K562 (cell line): Measurements from ENCODE around the gene NT5C3B. TPM values are rescaled to one million over a fixed set of nuclear protein-coding genes. Genes with fewer than 3 reads are reported as not detected.

Source experiments
- ATAC-seq: fragments of 200-7000 bp; cut with Tn5 transposase; 3 replicates; pipeline ENCODE4 v1.9.1; 2020; ENCODE audit warnings: moderate library complexity
- BruUV-seq: library from RNA; stranded (reverse); fragments of 400-500 nt; replicated peaks from 2 replicates; lab custom pipeline; 2021; lab: Mats Ljungman, UMichigan
- CTCF ChIA-PET: fragments of 300-600 bp; formaldehyde crosslinking; extraction: SDS; loops from one replicate; lab custom pipeline; 2021; ENCODE audit warnings: low intra/inter-chr PET ratio; lab: Yijun Ruan, JAX
- POLR2A ChIA-PET: fragments of 300-600, 350-650 bp; sonication (Branson Sonifier 250); formaldehyde crosslinking; extraction: SDS; loops from one replicate; lab custom pipeline; 2021; ENCODE audit warnings: antibody characterized with exemption, inconsistent platforms; lab: Yijun Ruan, JAX
- DNase-seq, 4 experiments: peaks; one replicate each; pipeline versions ENCODE4 v3.0.0 to v3.0.0-alpha.2; 2011 to 2018; ENCODE audit warnings: low spot score in 3 of 4, mixed read lengths in 3 of 4; ENCODE audit errors: extremely low read depth in 1 of 4
- FAIRE-seq: peaks from 2 replicates; lab custom pipeline; 2011; peaks lifted over from hg19 to GRCh38; lab: Jason Lieb, UNC
- H2AFZ ChIP-seq: 2 replicates; pipeline ENCODE4 v1.6.0; 2011; ENCODE audit warnings: low read depth, low read length, control low read depth, inconsistent platforms
- H3K27ac ChIP-seq: fragments of 200-600 bp; 3 replicates; pipeline ENCODE4 v1.8.0; 2011; ENCODE audit warnings: low read depth, mild to moderate bottlenecking, control low read depth, inconsistent platforms, low read length, moderate library complexity, mixed read lengths; ENCODE audit errors: extremely low read depth
- H3K27me3 ChIP-seq, 2 experiments: fragments of 300-600 bp in 1 of 2; 2 replicates in 1 of 2; 3 replicates in 1 of 2; pipeline versions ENCODE4 v1.6.0 to v1.8.0; 2011; ENCODE audit warnings: inconsistent platforms in 2 of 2, low read length in 2 of 2, mild to moderate bottlenecking in 1 of 2, mixed read lengths in 1 of 2, moderate library complexity in 1 of 2; ENCODE audit not compliant: control insufficient read depth in 2 of 2, insufficient read depth in 2 of 2
- H3K36me3 ChIP-seq: fragments of 300-600 bp; 3 replicates; pipeline ENCODE4 v1.8.0; 2011; ENCODE audit warnings: mild to moderate bottlenecking, low read length, inconsistent platforms; ENCODE audit not compliant: control insufficient read depth, insufficient read depth
- H3K4me1 ChIP-seq, 2 experiments: fragments of 200-600 bp in 1 of 2; replicated peaks in 1 of 2; 2 replicates in 1 of 2; 3 replicates in 1 of 2; pipeline versions ENCODE4 v1.5.1 to v1.8.0; 2011; ENCODE audit warnings: inconsistent platforms in 2 of 2, low read length in 2 of 2, mild to moderate bottlenecking in 1 of 2, mixed read lengths in 1 of 2, moderate library complexity in 1 of 2; ENCODE audit not compliant: control insufficient read depth in 2 of 2, insufficient read depth in 2 of 2
- H3K4me2 ChIP-seq: 2 replicates; pipeline ENCODE4 v1.6.1; 2011; ENCODE audit warnings: low read length, control low read depth, inconsistent platforms, mixed read lengths; ENCODE audit not compliant: insufficient read depth
- H3K4me3 ChIP-seq: fragments of 200-600 bp; sonication (generic), shearing (Covaris generic); 2 replicates; pipeline ENCODE4 v1.5.1; 2016; ENCODE audit warnings: control low read depth, inconsistent platforms
- H3K79me2 ChIP-seq: fragments of 200-600 bp; 3 replicates; pipeline ENCODE4 v1.8.0; 2011; ENCODE audit warnings: low read length, inconsistent platforms; ENCODE audit not compliant: control insufficient read depth, insufficient read depth
- H3K9ac ChIP-seq, 2 experiments: 2 replicates each; pipeline versions ENCODE4 v1.6.0 to v1.6.1; 2011; ENCODE audit warnings: low read depth in 2 of 2, low read length in 2 of 2, control low read depth in 1 of 2, inconsistent platforms in 1 of 2, mild to moderate bottlenecking in 1 of 2, mixed read lengths in 1 of 2; ENCODE audit not compliant: insufficient read depth in 1 of 2
- H3K9me1 ChIP-seq: one replicate; pipeline ENCODE4 v1.6.0; 2011; ENCODE audit warnings: inconsistent platforms, mild to moderate bottlenecking, low read length, moderate library complexity; ENCODE audit not compliant: control insufficient read depth, insufficient read depth
- H3K9me3 ChIP-seq: replicated peaks from 2 replicates; pipeline ENCODE4 v1.5.1; 2011; ENCODE audit warnings: low read depth, low read length, inconsistent platforms; ENCODE audit not compliant: control insufficient read depth, insufficient read depth
- H4K20me1 ChIP-seq: replicated peaks from 2 replicates; pipeline ENCODE4 v1.6.1; 2011; ENCODE audit warnings: low read length, inconsistent platforms, mixed read lengths; ENCODE audit not compliant: control insufficient read depth, insufficient read depth
- NR1H2 ChIP-seq: sonication (generic); formaldehyde crosslinking; IDR thresholded peaks from 2 replicates; pipeline ENCODE4 v1.4.0; 2020; ENCODE audit warnings: mild to moderate bottlenecking, missing genetic modification reagents
- POLR3G ChIP-seq: IDR thresholded peaks from 2 replicates; pipeline ENCODE4 v1.6.1; 2011; ENCODE audit not compliant: insufficient read length, insufficient replicate concordance; ENCODE audit errors: extremely low read depth
- TCF3 ChIP-seq: sonication (generic); formaldehyde crosslinking; IDR thresholded peaks from 2 replicates; pipeline ENCODE4 v1.4.0; 2020; ENCODE audit warnings: mild to moderate bottlenecking, missing genetic modification reagents
- TCF7L2 ChIP-seq: fragments of 150-350 bp; IDR thresholded peaks from 2 replicates; pipeline ENCODE4 v1.6.1; 2016; ENCODE audit warnings: low read depth, mild to moderate bottlenecking, low read length, moderate library complexity
- TRIM24 ChIP-seq, 2 experiments: fragments of 450-650 bp; IDR thresholded peaks; 2 replicates each; pipeline ENCODE4 v1.6.1; 2016
- ZNF165 ChIP-seq: fragments of 250-450 bp; sonication (Bioruptor Pico); IDR thresholded peaks from 2 replicates; pipeline ENCODE4 v1.4.0; 2020; ENCODE audit warnings: borderline replicate concordance
- ZNF41 ChIP-seq: fragments of 250-450 bp; sonication (Bioruptor Pico); conservative IDR thresholded peaks from 2 replicates; pipeline ENCODE4 v1.4.0; 2020; ENCODE audit warnings: mild to moderate bottlenecking
- ZNF668 ChIP-seq: fragments of 250-450 bp; sonication (Bioruptor Pico); IDR thresholded peaks from 2 replicates; pipeline ENCODE4 v1.8.0; 2022; ENCODE audit warnings: mild to moderate bottlenecking, inconsistent platforms
- ZNF707 ChIP-seq: fragments of 250-450 bp; sonication (Bioruptor Pico); conservative IDR thresholded peaks from 2 replicates; pipeline ENCODE4 v1.8.0; 2022; ENCODE audit warnings: inconsistent platforms, mild to moderate bottlenecking, moderate library complexity
- WGBS: fragments of 100-300 bp; shearing (Covaris generic); methylation state at CpG from one replicate; pipeline ENCODE4 v1.1.6; 2016; ENCODE audit warnings: low coverage, mixed read lengths; ENCODE audit not compliant: insufficient coverage; ENCODE audit errors: missing lambda C conversion rate; 5-methylcytosine and 5-hydroxymethylcytosine counted together
- in situ Hi-C: fragments of 300-500 bp; cut with MboI; formaldehyde crosslinking; loops from 4 replicates; pipeline ENCODE4 v1.15.0; 2018; ENCODE audit warnings: inconsistent platforms, mixed read lengths
- intact Hi-C: fragments of 100-400 bp; cut with micrococcal nuclease; formaldehyde crosslinking; loops from 2 replicates; pipeline ENCODE4 v1.14.2; 2022
- polyA plus RNA-seq, 8 experiments: library from polyadenylated mRNA; depleted of rRNA in 4 of 8; stranded (reverse) in 5 of 8; unstranded in 3 of 8; fragments of >200 nt; fragmentation: Nextera tagmentation in 2 of 8; fragmentation: Illumina TruSeq in 1 of 8; extraction: Ambion mirVana in 2 of 8; extraction: Trizol in 1 of 8; gene quantifications; 2 replicates each; pipeline versions ENCODE4 v1.2.1 to v1.2.3, GENCODE V29; 2011 to 2014; ENCODE audit warnings: inconsistent platforms in 1 of 8, missing spikeins in 1 of 8
- total RNA-seq, 7 experiments: library from RNA; depleted of rRNA in 6 of 7; stranded (reverse); fragments of >200 nt in 6 of 7; fragmentation: Illumina TruSeq in 2 of 7; extraction: Trizol in 2 of 7; gene quantifications; 2 replicates each; pipeline versions ENCODE4 v1.2.1 to v1.2.3, GENCODE V29; 2011 to 2021; ENCODE audit warnings: low replicate concordance in 1 of 7
- TF ChIP-seq, protein P1 (sequence below): fragments of 250-450 bp; sonication (Bioruptor Pico); IDR thresholded peaks from 2 replicates; pipeline ENCODE4 v1.4.0; 2020
- TF ChIP-seq, protein P2 (sequence below): fragments of 250-450 bp; sonication (Bioruptor Pico); IDR thresholded peaks from 2 replicates; pipeline ENCODE4 v1.4.0; 2020; ENCODE audit warnings: mild to moderate bottlenecking, moderate library complexity
- TF ChIP-seq, protein P3 (sequence below): fragments of 250-450 bp; sonication (Bioruptor Pico); IDR thresholded peaks from 2 replicates; pipeline ENCODE4 v1.8.0; 2022; ENCODE audit warnings: inconsistent platforms, mild to moderate bottlenecking, moderate library complexity, borderline replicate concordance

Gene NT5C3B
- total and polyA plus RNA-seq, 9 of the 15 experiments (the other 6 are each of a cell fraction or from before 2014, with no cell fraction given): 2.0 to 166 (median 85.0) TPM

DNA sequence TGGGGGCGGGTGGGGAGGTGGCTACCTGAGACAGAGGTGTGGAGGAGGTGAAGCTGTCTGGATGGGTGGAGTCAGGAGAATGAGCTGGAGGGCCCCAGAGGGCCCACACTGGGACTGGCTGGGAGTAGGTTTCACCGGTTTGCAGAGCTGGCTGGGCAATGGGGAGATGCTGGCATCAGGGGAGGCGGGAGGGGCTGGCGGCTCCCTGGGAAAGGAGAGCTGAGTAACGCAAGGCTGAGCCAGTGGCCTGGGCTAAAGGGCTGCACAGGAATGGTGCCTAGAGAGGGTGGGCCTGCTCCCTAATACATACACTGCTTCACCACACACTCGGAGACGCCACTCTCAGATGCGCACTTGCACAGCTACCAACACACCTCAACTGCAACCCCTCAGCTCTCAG lies 36.7 kb downstream of the NT5C3B start:
- ChIA-PET POLR2A (interaction anchor here (0.5 to 1.4 kb wide), 4 partner anchors 14 to 108 kb away, joined by 3 to 7 read pairs (median 3); no protein-coding TSS in a partner anchor), CTCF (no interaction called here)
- no peaks in the 10 kb centered on the region for H4K20me1 ChIP-seq
- H3K4me2 ChIP-seq: no peak overlapping the region
- intact Hi-C loops (no loop called here), in situ Hi-C loops (no loop called here)
- peak overlapping the region in 1 of 2 experiments; percentile 36; a peak in 1 of 4 replicates for H3K9ac ChIP-seq
- peaks cover 28 to 49% of the 10 kb centered on the region in 2 experiments for H3K4me1 ChIP-seq
- 76% methylated on average over 4 of the region's 8 CpGs for WGBS
- BruUV-seq: no TSS peak
- H3K9me1 ChIP-seq: no peaks in the 10 kb centered on the region
- no peaks in the 10 kb centered on the region for H3K9me3 ChIP-seq
- TF ChIP-seq ZNF41 (CRISPR knock-in tag): no peak
- no peak for TF ChIP-seq TCF7L2
- TF ChIP-seq TCF3 (CRISPR knock-in tag): no peak
- no peak for TF ChIP-seq ZNF668 (CRISPR knock-in tag)
- TF ChIP-seq, protein P1, sequence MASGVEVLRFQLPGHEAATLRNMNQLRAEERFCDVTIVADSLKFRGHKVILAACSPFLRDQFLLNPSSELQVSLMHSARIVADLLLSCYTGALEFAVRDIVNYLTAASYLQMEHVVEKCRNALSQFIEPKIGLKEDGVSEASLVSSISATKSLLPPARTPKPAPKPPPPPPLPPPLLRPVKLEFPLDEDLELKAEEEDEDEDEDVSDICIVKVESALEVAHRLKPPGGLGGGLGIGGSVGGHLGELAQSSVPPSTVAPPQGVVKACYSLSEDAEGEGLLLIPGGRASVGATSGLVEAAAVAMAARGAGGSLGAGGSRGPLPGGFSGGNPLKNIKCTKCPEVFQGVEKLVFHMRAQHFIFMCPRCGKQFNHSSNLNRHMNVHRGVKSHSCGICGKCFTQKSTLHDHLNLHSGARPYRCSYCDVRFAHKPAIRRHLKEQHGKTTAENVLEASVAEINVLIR (CRISPR knock-in tag): no peak
- no peak for TF ChIP-seq POLR3G
- no peak for TF ChIP-seq ZNF165 (CRISPR knock-in tag)
- TF ChIP-seq TRIM24 (IDR thresholded peaks at IDR 0.05): no peak
- TF ChIP-seq, protein P2, sequence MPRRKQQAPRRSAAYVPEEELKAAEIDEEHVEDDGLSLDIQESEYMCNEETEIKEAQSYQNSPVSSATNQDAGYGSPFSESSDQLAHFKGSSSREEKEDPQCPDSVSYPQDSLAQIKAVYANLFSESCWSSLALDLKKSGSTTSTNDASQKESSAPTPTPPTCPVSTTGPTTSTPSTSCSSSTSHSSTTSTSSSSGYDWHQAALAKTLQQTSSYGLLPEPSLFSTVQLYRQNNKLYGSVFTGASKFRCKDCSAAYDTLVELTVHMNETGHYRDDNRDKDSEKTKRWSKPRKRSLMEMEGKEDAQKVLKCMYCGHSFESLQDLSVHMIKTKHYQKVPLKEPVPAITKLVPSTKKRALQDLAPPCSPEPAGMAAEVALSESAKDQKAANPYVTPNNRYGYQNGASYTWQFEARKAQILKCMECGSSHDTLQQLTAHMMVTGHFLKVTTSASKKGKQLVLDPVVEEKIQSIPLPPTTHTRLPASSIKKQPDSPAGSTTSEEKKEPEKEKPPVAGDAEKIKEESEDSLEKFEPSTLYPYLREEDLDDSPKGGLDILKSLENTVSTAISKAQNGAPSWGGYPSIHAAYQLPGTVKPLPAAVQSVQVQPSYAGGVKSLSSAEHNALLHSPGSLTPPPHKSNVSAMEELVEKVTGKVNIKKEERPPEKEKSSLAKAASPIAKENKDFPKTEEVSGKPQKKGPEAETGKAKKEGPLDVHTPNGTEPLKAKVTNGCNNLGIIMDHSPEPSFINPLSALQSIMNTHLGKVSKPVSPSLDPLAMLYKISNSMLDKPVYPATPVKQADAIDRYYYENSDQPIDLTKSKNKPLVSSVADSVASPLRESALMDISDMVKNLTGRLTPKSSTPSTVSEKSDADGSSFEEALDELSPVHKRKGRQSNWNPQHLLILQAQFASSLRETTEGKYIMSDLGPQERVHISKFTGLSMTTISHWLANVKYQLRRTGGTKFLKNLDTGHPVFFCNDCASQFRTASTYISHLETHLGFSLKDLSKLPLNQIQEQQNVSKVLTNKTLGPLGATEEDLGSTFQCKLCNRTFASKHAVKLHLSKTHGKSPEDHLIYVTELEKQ: no peak
- TF ChIP-seq, protein P3, sequence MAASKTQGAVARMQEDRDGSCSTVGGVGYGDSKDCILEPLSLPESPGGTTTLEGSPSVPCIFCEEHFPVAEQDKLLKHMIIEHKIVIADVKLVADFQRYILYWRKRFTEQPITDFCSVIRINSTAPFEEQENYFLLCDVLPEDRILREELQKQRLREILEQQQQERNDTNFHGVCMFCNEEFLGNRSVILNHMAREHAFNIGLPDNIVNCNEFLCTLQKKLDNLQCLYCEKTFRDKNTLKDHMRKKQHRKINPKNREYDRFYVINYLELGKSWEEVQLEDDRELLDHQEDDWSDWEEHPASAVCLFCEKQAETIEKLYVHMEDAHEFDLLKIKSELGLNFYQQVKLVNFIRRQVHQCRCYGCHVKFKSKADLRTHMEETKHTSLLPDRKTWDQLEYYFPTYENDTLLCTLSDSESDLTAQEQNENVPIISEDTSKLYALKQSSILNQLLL (CRISPR knock-in tag): no peak
- TF ChIP-seq ZNF707 (CRISPR knock-in tag): no peak
- TF ChIP-seq NR1H2 (CRISPR knock-in tag): no peak
- DNase-seq (no peak), ATAC-seq (no peak), FAIRE-seq (no peak)
- no peak overlapping the region for H2AFZ ChIP-seq
- no peaks in the 10 kb centered on the region for H3K27me3 ChIP-seq
- H3K27ac ChIP-seq: no peak overlapping the region
- no peaks in the 10 kb centered on the region for H3K79me2 ChIP-seq
- H3K4me3 ChIP-seq: no peak overlapping the region
- H3K36me3 ChIP-seq: no peaks in the 10 kb centered on the region
